Cardiac muscle cell (in vitro differentiated cells and primary cell): ENCODE results near the gene DZIP1L. TPM values are rescaled to one million over a fixed set of nuclear protein-coding genes. Genes with fewer than 3 reads are reported as not detected.

ENCODE experiments used
- DNase-seq, 2 donors: peaks; one replicate each; pipeline versions ENCODE4 v3.0.0 to v3.0.0-alpha.2; 2010 to 2017; ENCODE audit warnings: low read depth in 1 of 2, low spot score in 1 of 2
- H3K27ac ChIP-seq: fragments of 200-600 bp; sonication (generic); 2 replicates; pipeline ENCODE4 v1.5.1; 2016
- H3K27me3 ChIP-seq: fragments of 200-600 bp; sonication (generic); 2 replicates; pipeline ENCODE4 v1.6.0; 2016; ENCODE audit warnings: control low read depth
- H3K36me3 ChIP-seq: fragments of 200-600 bp; sonication (generic); 2 replicates; pipeline ENCODE4 v1.5.1; 2016; ENCODE audit warnings: control low read depth
- H3K4me1 ChIP-seq: fragments of 200-600 bp; sonication (generic); 2 replicates; pipeline ENCODE4 v1.8.1; 2017; ENCODE audit warnings: low read depth, mild to moderate bottlenecking, mixed run types
- H3K4me3 ChIP-seq: fragments of 200-600 bp; sonication (generic); 2 replicates; pipeline ENCODE4 v1.5.1; 2016; ENCODE audit warnings: mild to moderate bottlenecking
- H3K9me3 ChIP-seq: fragments of 200-600 bp; sonication (generic); 2 replicates; pipeline ENCODE4 v1.5.1; 2017; ENCODE audit warnings: low read depth, mild to moderate bottlenecking, control low read depth
- CTCF ChIP-seq: IDR thresholded peaks from 2 replicates; pipeline ENCODE4 v1.5.1; 2012; ENCODE audit warnings: low read depth, mild to moderate bottlenecking, low read length
- polyA plus RNA-seq: library from polyadenylated mRNA; unstranded; fragments of >200 nt; fragmentation: Nextera tagmentation; extraction: Ambion mirVana; gene quantifications from 2 replicates; pipeline ENCODE4 v1.2.1, GENCODE V29; 2016
- total RNA-seq: library from RNA; depleted of rRNA; stranded (reverse); fragments of >200 nt; gene quantifications from 2 replicates; pipeline ENCODE4 v1.2.3, GENCODE V29; 2016

The DZIP1L gene
- total and polyA plus RNA-seq, 2 experiments from 2014 or later: 19.4 to 81.3 TPM

- DNase-seq: no peak
- no peak for TF ChIP-seq CTCF
These were observed 95.9 kb downstream of the DZIP1L start for GRCh38 chr3:138019281-138020069.

GRCh38 chr3:138016065-138016464, 99.3 kb downstream of the DZIP1L start:
- no peak overlapping the region for H3K27ac ChIP-seq
- no peaks in the 10 kb centered on the region for H3K27me3 ChIP-seq
- no peak overlapping the region for H3K4me3 ChIP-seq
- DNase-seq: no peak
- no peaks in the 10 kb centered on the region for H3K36me3 ChIP-seq
- peaks cover 17% of the 10 kb centered on the region for H3K4me1 ChIP-seq
- no peaks in the 10 kb centered on the region for H3K9me3 ChIP-seq
- no peak for TF ChIP-seq CTCF

More at GRCh38 chr3:138019281-138020069, 95.9 kb downstream of the DZIP1L start:
- no peak overlapping the region for H3K4me3 ChIP-seq
- no peaks in the 10 kb centered on the region for H3K27me3 ChIP-seq
- no peaks in the 10 kb centered on the region for H3K9me3 ChIP-seq
- H3K4me1 ChIP-seq: no peaks in the 10 kb centered on the region
- no peak overlapping the region for H3K27ac ChIP-seq
- H3K36me3 ChIP-seq: no peaks in the 10 kb centered on the region

GRCh38 chr3:138012526-138012925, 102.9 kb downstream of the DZIP1L start:
- DNase-seq: peak in 1 of 2 donors; percentile 19

More at GRCh38 chr3:138012526-138012925, 102.9 kb downstream of the DZIP1L start:
- no peaks in the 10 kb centered on the region for H3K9me3 ChIP-seq
- H3K36me3 ChIP-seq: no peaks in the 10 kb centered on the region
- H3K4me3 ChIP-seq: no peak overlapping the region
- peak overlapping the region; percentile 82 for H3K27ac ChIP-seq
- TF ChIP-seq CTCF: no peak
- no peaks in the 10 kb centered on the region for H3K27me3 ChIP-seq
- H3K4me1 ChIP-seq: peaks cover 22% of the 10 kb centered on the region

Other genes starting within 250 kb of the DZIP1L start
- gene CLDN18, start 105.4 kb downstream of the DZIP1L start, total RNA-seq: 0.07 TPM in 1 of 2 replicates, not detected in the other
- 0.26 and 0.69 TPM in 2 replicates for gene CLDN18, start 105.4 kb downstream of the DZIP1L start, polyA plus RNA-seq
- not detected in 2 replicates for gene A4GNT, start 16.8 kb upstream of the DZIP1L start, total RNA-seq
- gene A4GNT, start 16.8 kb upstream of the DZIP1L start, polyA plus RNA-seq: not detected in 2 replicates
- gene DBR1, start 59.3 kb upstream of the DZIP1L start, total RNA-seq: 9.3 and 11.1 TPM in 2 replicates
- gene DBR1, start 59.3 kb upstream of the DZIP1L start, polyA plus RNA-seq: 11.3 and 14.9 TPM in 2 replicates
- gene ARMC8, start 71.7 kb upstream of the DZIP1L start, total RNA-seq: 29.0 and 33.9 TPM in 2 replicates
- 34.5 and 56.4 TPM in 2 replicates for gene ARMC8, start 71.7 kb upstream of the DZIP1L start, polyA plus RNA-seq
- 4.8 and 5.1 TPM in 2 replicates for gene NME9, start 214.2 kb upstream of the DZIP1L start, total RNA-seq
- 2.9 and 4.9 TPM in 2 replicates for gene NME9, start 214.2 kb upstream of the DZIP1L start, polyA plus RNA-seq
- 68.6 and 92.6 TPM in 2 replicates for gene MRAS, start 233.0 kb upstream of the DZIP1L start, total RNA-seq
- gene MRAS, start 233.0 kb upstream of the DZIP1L start, polyA plus RNA-seq: 66.5 and 105 TPM in 2 replicates